Osteoblast (primary cell): ENCODE data around the gene FKBP1A. TPM values are rescaled to one million over a fixed set of nuclear protein-coding genes. Genes with fewer than 3 reads are reported as not detected.

Source experiments
- DNase-seq: peaks from one replicate; pipeline ENCODE4 v3.0.0; 2011; ENCODE audit warnings: low spot score, mixed read lengths; ENCODE audit not compliant: insufficient read length; ENCODE audit errors: missing footprints
- H2AFZ ChIP-seq: 2 replicates; pipeline ENCODE4 v1.6.0; 2011; ENCODE audit warnings: mild to moderate bottlenecking, low read length
- H3K27ac ChIP-seq: 2 replicates; pipeline ENCODE4 v1.5.1; 2011; ENCODE audit warnings: mild to moderate bottlenecking, low read depth, low read length, moderate library complexity
- H3K27me3 ChIP-seq: 2 replicates; pipeline ENCODE4 v1.6.0; 2012; ENCODE audit warnings: mild to moderate bottlenecking, control low read depth, inconsistent platforms, low read length, moderate library complexity; ENCODE audit not compliant: insufficient read depth
- H3K36me3 ChIP-seq: 2 replicates; pipeline ENCODE4 v1.5.1; 2011; ENCODE audit warnings: mild to moderate bottlenecking, low read length, control low read depth, moderate library complexity; ENCODE audit not compliant: insufficient read depth
- H3K4me1 ChIP-seq: 2 replicates; pipeline ENCODE4 v1.5.1; 2011; ENCODE audit warnings: mild to moderate bottlenecking, low read length, control low read depth, moderate library complexity; ENCODE audit not compliant: insufficient read depth
- H3K4me2 ChIP-seq: 2 replicates; pipeline ENCODE4 v1.6.0; 2011; ENCODE audit warnings: mild to moderate bottlenecking, low read length; ENCODE audit not compliant: insufficient read depth
- H3K4me3 ChIP-seq: fragments of 200-600 bp; sonication (generic); 3 replicates; pipeline ENCODE4 v1.5.1; 2012; ENCODE audit warnings: mild to moderate bottlenecking, low read length, inconsistent platforms; ENCODE audit not compliant: insufficient read depth
- H3K79me2 ChIP-seq: 2 replicates; pipeline ENCODE4 v1.6.0; 2012; ENCODE audit warnings: mild to moderate bottlenecking, low read length, control low read depth, inconsistent platforms; ENCODE audit not compliant: insufficient read depth
- H3K9me3 ChIP-seq: 2 replicates; pipeline ENCODE4 v1.5.1; 2011; ENCODE audit warnings: low read depth, low read length, control low read depth
- H4K20me1 ChIP-seq: 2 replicates; pipeline ENCODE4 v1.6.0; 2012; ENCODE audit warnings: mild to moderate bottlenecking, low read length, control low read depth; ENCODE audit not compliant: insufficient read depth
- CTCF ChIP-seq: IDR thresholded peaks from 2 replicates; pipeline ENCODE4 v1.5.1; 2011; ENCODE audit warnings: mild to moderate bottlenecking, low read depth, low read length, moderate library complexity; ENCODE audit errors: extremely low read depth
- total RNA-seq: library from RNA; depleted of rRNA; stranded (reverse); fragments of >200 nt; gene quantifications from 2 replicates; pipeline ENCODE4 v1.2.3, GENCODE V29; 2012

The FKBP1A gene
- total RNA-seq, 1 donor, result 154 TPM

GRCh38 chr20:1333462-1334369 lies 59.1 kb downstream of the FKBP1A start:
- no peak overlapping the region for H3K4me3 ChIP-seq
- peaks cover 10% of the 10 kb centered on the region for H3K4me1 ChIP-seq
- peaks cover 38% of the 10 kb centered on the region for H4K20me1 ChIP-seq
- no peaks in the 10 kb centered on the region for H3K27me3 ChIP-seq
- no peaks in the 10 kb centered on the region for H3K9me3 ChIP-seq
- DNase-seq, result no peak
- TF ChIP-seq CTCF, result no peak
- H3K27ac ChIP-seq, result no peak overlapping the region
- H3K4me2 ChIP-seq, result no peak overlapping the region
- H3K36me3 ChIP-seq, result peaks cover 9% of the 10 kb centered on the region
- H2AFZ ChIP-seq, result no peak overlapping the region
- peaks cover 71% of the 10 kb centered on the region for H3K79me2 ChIP-seq

GRCh38 chr20:1332749-1333300 lies 60.0 kb downstream of the FKBP1A start:
- H3K27ac ChIP-seq, result no peak overlapping the region
- no peak overlapping the region for H3K4me2 ChIP-seq
- H3K79me2 ChIP-seq, result peaks cover 80% of the 10 kb centered on the region
- H3K27me3 ChIP-seq, result no peaks in the 10 kb centered on the region
- peaks cover 15% of the 10 kb centered on the region for H3K4me1 ChIP-seq
- peaks cover 9% of the 10 kb centered on the region for H3K36me3 ChIP-seq
- H2AFZ ChIP-seq, result no peak overlapping the region
- H4K20me1 ChIP-seq, result peaks cover 41% of the 10 kb centered on the region
- DNase-seq, result no peak
- H3K9me3 ChIP-seq, result no peaks in the 10 kb centered on the region
- TF ChIP-seq CTCF, result no peak
- no peak overlapping the region for H3K4me3 ChIP-seq

GRCh38 chr20:1331801-1332453 lies 60.9 kb downstream of the FKBP1A start:
- no peak overlapping the region for H3K27ac ChIP-seq
- peaks cover 86% of the 10 kb centered on the region for H3K79me2 ChIP-seq
- peaks cover 46% of the 10 kb centered on the region for H4K20me1 ChIP-seq
- H3K36me3 ChIP-seq, result peaks cover 9% of the 10 kb centered on the region
- H3K27me3 ChIP-seq, result no peaks in the 10 kb centered on the region
- no peaks in the 10 kb centered on the region for H3K9me3 ChIP-seq
- no peak overlapping the region for H3K4me3 ChIP-seq
- TF ChIP-seq CTCF, result no peak
- DNase-seq, result no peak
- peaks cover 24% of the 10 kb centered on the region for H3K4me1 ChIP-seq
- no peak overlapping the region for H3K4me2 ChIP-seq
- H2AFZ ChIP-seq, result no peak overlapping the region

- peaks cover 25% of the 10 kb centered on the region for H3K4me1 ChIP-seq
- DNase-seq, result no peak
- H3K9me3 ChIP-seq, result no peaks in the 10 kb centered on the region
- H3K27me3 ChIP-seq, result no peaks in the 10 kb centered on the region
- H4K20me1 ChIP-seq, result peaks cover 43% of the 10 kb centered on the region
- peaks cover 9% of the 10 kb centered on the region for H3K36me3 ChIP-seq
- no peak overlapping the region for H2AFZ ChIP-seq
- H3K79me2 ChIP-seq, result peaks cover 85% of the 10 kb centered on the region
- TF ChIP-seq CTCF, result no peak
- no peak overlapping the region for H3K4me2 ChIP-seq
- H3K4me3 ChIP-seq, result no peak overlapping the region
- no peak overlapping the region for H3K27ac ChIP-seq
Observed at GRCh38 chr20:1331101-1331500, 61.8 kb downstream of the FKBP1A start.
